GM23338 (cell line): ENCODE measurements around the gene BPTF. TPM values are rescaled to one million over a fixed set of nuclear protein-coding genes. Genes with fewer than 3 reads are reported as not detected.

Experiments used
- ATAC-seq: fragments of 200-7000 bp; cut with Tn5 transposase; 3 replicates; pipeline ENCODE4 v1.9.1; 2020
- DNase-seq: peaks from one replicate; pipeline ENCODE4 v3.0.0-alpha.2; 2015; ENCODE audit warnings: low spot score
- H2AFZ ChIP-seq: fragments of 200-600 bp; sonication (generic); 2 replicates; pipeline ENCODE4 v1.8.0; 2016; ENCODE audit warnings: antibody characterized with exemption, mild to moderate bottlenecking, moderate library complexity
- H3F3A ChIP-seq: fragments of 200-600 bp; sonication (generic); replicated peaks from 2 replicates; pipeline ENCODE4 v1.8.0; 2017; ENCODE audit warnings: antibody characterized with exemption, mixed run types, low read depth
- H3K27ac ChIP-seq: fragments of 200-600 bp; sonication (generic); 2 replicates; pipeline ENCODE4 v1.6.1; 2016; ENCODE audit warnings: low read depth
- H3K27me3 ChIP-seq: fragments of 200-600 bp; sonication (generic); 2 replicates; pipeline ENCODE4 v1.8.0; 2016; ENCODE audit warnings: mild to moderate bottlenecking, mixed run types, moderate library complexity; ENCODE audit not compliant: insufficient read depth
- H3K36me3 ChIP-seq: fragments of 200-600 bp; sonication (generic); 2 replicates; pipeline ENCODE4 v1.8.0; 2016; ENCODE audit warnings: mild to moderate bottlenecking; ENCODE audit not compliant: insufficient read depth
- H3K4me1 ChIP-seq: fragments of 200-600 bp; sonication (generic); 2 replicates; pipeline ENCODE4 v1.8.0; 2016; ENCODE audit warnings: mild to moderate bottlenecking, moderate library complexity; ENCODE audit not compliant: insufficient read depth
- H3K4me2 ChIP-seq: fragments of 200-600 bp; sonication (generic); 2 replicates; pipeline ENCODE4 v1.7.1; 2017; ENCODE audit warnings: mixed run types
- H3K4me3 ChIP-seq: fragments of 200-600 bp; sonication (generic); 2 replicates; pipeline ENCODE4 v1.6.1; 2016; ENCODE audit warnings: mixed run types
- H3K79me2 ChIP-seq: fragments of 200-600 bp; sonication (generic); replicated peaks from 2 replicates; pipeline ENCODE4 v1.8.0; 2017; ENCODE audit warnings: mild to moderate bottlenecking; ENCODE audit not compliant: insufficient read depth
- H3K9me2 ChIP-seq: fragments of 200-600 bp; sonication (generic); 2 replicates; pipeline ENCODE4 v1.8.0; 2017; ENCODE audit not compliant: insufficient read depth
- H4K20me1 ChIP-seq: fragments of 200-600 bp; sonication (generic); replicated peaks from 2 replicates; pipeline ENCODE4 v1.8.0; 2017; ENCODE audit warnings: mild to moderate bottlenecking; ENCODE audit not compliant: insufficient read depth
- H3K27ac Mint-ChIP-seq: 2 replicates; pipeline ENCODE4 v1.8.0; 2020; ENCODE audit warnings: inconsistent platforms, mild to moderate bottlenecking, moderate library complexity, mixed read lengths
- H3K27me3 Mint-ChIP-seq: 3 replicates; pipeline ENCODE4 v1.8.0; 2022; ENCODE audit warnings: low read depth, mild to moderate bottlenecking, moderate library complexity, mixed read lengths, inconsistent platforms; ENCODE audit not compliant: insufficient read depth, poor library complexity
- H3K36me3 Mint-ChIP-seq: 3 replicates; pipeline ENCODE4 v1.8.0; 2021; ENCODE audit warnings: low read depth, mild to moderate bottlenecking, inconsistent platforms, moderate library complexity, mixed read lengths
- H3K4me1 Mint-ChIP-seq: 3 replicates; pipeline ENCODE4 v1.8.0; 2020; ENCODE audit warnings: mild to moderate bottlenecking, inconsistent platforms, mixed read lengths
- H3K4me3 Mint-ChIP-seq: 3 replicates; pipeline ENCODE4 v1.8.0; 2021; ENCODE audit warnings: moderate library complexity, mild to moderate bottlenecking, inconsistent platforms, mixed read lengths
- H3K9me3 Mint-ChIP-seq: 3 replicates; pipeline ENCODE4 v1.8.0; 2020; ENCODE audit warnings: moderate library complexity, mild to moderate bottlenecking, inconsistent platforms, mixed read lengths
- CREB1 ChIP-seq: fragments of 250-450 bp; sonication (Bioruptor Pico); IDR thresholded peaks from 2 replicates; pipeline ENCODE4 v1.5.0; 2020; ENCODE audit warnings: low read depth, mild to moderate bottlenecking, moderate library complexity
- EZH2phosphoT487 ChIP-seq: fragments of 200-600 bp; sonication (generic); IDR thresholded peaks from one replicate; pipeline ENCODE4 v1.8.1; 2018; ENCODE audit warnings: antibody characterized with exemption; ENCODE audit not compliant: unreplicated experiment
- JUNB ChIP-seq: IDR thresholded peaks from one replicate; pipeline ENCODE4 v1.6.1; 2016; ENCODE audit warnings: antibody characterized with exemption; ENCODE audit not compliant: unreplicated experiment
- NANOG ChIP-seq: IDR thresholded peaks from 2 replicates; pipeline ENCODE4 v1.6.1; 2016; ENCODE audit warnings: antibody characterized with exemption, borderline replicate concordance
- ZNF114 ChIP-seq: fragments of 250-450 bp; sonication (Bioruptor Pico); IDR thresholded peaks from 2 replicates; pipeline ENCODE4 v1.5.0; 2020; ENCODE audit warnings: mild to moderate bottlenecking, moderate library complexity
- ZNF462 ChIP-seq: fragments of 250-450 bp; sonication (Bioruptor Pico); IDR thresholded peaks from 2 replicates; pipeline ENCODE4 v1.5.0; 2020; ENCODE audit warnings: mild to moderate bottlenecking, moderate library complexity
- polyA plus RNA-seq: library from polyadenylated mRNA; unstranded; fragments of >200 nt; fragmentation: Nextera tagmentation; extraction: Ambion mirVana; gene quantifications from 2 replicates; pipeline ENCODE4 v1.2.1, GENCODE V29; 2016
- total RNA-seq: library from RNA; depleted of rRNA; stranded (reverse); fragments of >200 nt; shearing (Covaris generic); gene quantifications from 2 replicates; pipeline ENCODE4 v1.2.3, GENCODE V29; 2014
- TF ChIP-seq, protein P1 (sequence below): IDR thresholded peaks from one replicate; pipeline ENCODE4 v1.6.1; 2018; ENCODE audit warnings: antibody characterized with exemption; ENCODE audit not compliant: unreplicated experiment

The BPTF gene
- total and polyA plus RNA-seq, 2 experiments from 2014 or later: 161 to 179 TPM

GRCh38 chr17:68006797-68007196 lies 181.5 kb downstream of the BPTF start:
- no peak for DNase-seq
- Histone ChIP-seq H3K79me2 (no peaks in the 10 kb centered on the region), H3K36me3 (no peaks in the 10 kb centered on the region), H4K20me1 (no peaks in the 10 kb centered on the region), H3K4me3 (no peak overlapping the region), H3K9me2 (no peaks in the 10 kb centered on the region), H3K27me3 (no peaks in the 10 kb centered on the region), H2AFZ (no peak overlapping the region), H3K27ac (no peak overlapping the region), H3K4me2 (no peak overlapping the region), H3F3A (no peaks in the 10 kb centered on the region), H3K4me1 (no peaks in the 10 kb centered on the region)
- Mint-ChIP-seq H3K27ac (no peak overlapping the region), H3K27me3 (peaks cover 9% of the 10 kb centered on the region), H3K4me3 (no peak overlapping the region), H3K9me3 (no peaks in the 10 kb centered on the region; the same call in 2 of the 3 replicates), H3K36me3 (no peaks in the 10 kb centered on the region; the same call in 2 of the 3 replicates), H3K4me1 (0 out of 3 replicates have a peak, but pooled peaks cover 3% of the 10 kb centered on the region)
- TF ChIP-seq EZH2phosphoT487: no peak
- TF ChIP-seq JUNB: no peak
- TF ChIP-seq ZNF462 (CRISPR knock-in tag): no peak
- no peak for TF ChIP-seq CREB1 (CRISPR knock-in tag)
- TF ChIP-seq, protein P1, sequence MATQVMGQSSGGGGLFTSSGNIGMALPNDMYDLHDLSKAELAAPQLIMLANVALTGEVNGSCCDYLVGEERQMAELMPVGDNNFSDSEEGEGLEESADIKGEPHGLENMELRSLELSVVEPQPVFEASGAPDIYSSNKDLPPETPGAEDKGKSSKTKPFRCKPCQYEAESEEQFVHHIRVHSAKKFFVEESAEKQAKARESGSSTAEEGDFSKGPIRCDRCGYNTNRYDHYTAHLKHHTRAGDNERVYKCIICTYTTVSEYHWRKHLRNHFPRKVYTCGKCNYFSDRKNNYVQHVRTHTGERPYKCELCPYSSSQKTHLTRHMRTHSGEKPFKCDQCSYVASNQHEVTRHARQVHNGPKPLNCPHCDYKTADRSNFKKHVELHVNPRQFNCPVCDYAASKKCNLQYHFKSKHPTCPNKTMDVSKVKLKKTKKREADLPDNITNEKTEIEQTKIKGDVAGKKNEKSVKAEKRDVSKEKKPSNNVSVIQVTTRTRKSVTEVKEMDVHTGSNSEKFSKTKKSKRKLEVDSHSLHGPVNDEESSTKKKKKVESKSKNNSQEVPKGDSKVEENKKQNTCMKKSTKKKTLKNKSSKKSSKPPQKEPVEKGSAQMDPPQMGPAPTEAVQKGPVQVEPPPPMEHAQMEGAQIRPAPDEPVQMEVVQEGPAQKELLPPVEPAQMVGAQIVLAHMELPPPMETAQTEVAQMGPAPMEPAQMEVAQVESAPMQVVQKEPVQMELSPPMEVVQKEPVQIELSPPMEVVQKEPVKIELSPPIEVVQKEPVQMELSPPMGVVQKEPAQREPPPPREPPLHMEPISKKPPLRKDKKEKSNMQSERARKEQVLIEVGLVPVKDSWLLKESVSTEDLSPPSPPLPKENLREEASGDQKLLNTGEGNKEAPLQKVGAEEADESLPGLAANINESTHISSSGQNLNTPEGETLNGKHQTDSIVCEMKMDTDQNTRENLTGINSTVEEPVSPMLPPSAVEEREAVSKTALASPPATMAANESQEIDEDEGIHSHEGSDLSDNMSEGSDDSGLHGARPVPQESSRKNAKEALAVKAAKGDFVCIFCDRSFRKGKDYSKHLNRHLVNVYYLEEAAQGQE: no peak
- no peak for TF ChIP-seq ZNF114 (CRISPR knock-in tag)
- TF ChIP-seq NANOG: no peak
- ATAC-seq: no peak
